HEK293 (cell line): ENCODE results near the gene INPP5B.
A peak's percentile ranks its signal among the peaks of the same experiment; 100 is the strongest.

Experiments
- CTCF ChIA-PET: fragments of 350-600 bp; formaldehyde crosslinking; extraction: SDS; loops from one replicate; lab custom pipeline; 2021; ENCODE audit warnings: antibody characterized with exemption; lab: Yijun Ruan, JAX
- POLR2A ChIA-PET: fragments of 300-600 bp; formaldehyde crosslinking; extraction: SDS; loops from one replicate; lab custom pipeline; 2020; ENCODE audit warnings: antibody characterized with exemption, inconsistent platforms; lab: Yijun Ruan, JAX
- H3K27ac ChIP-seq: fragments of 200-500 bp; sonication (Bioruptor generic); 2 replicates; pipeline ENCODE4 v1.5.1; 2014; ENCODE audit warnings: low read depth, low read length, control low read depth, inconsistent platforms; ENCODE audit errors: extremely low read depth
- H3K36me3 ChIP-seq, 2 experiments: fragments of 200-500 bp in 1 of 2; sonication (Bioruptor generic) in 1 of 2; 1 replicate in 1 of 2; 2 replicates in 1 of 2; pipeline ENCODE4 v1.5.1; 2014 to 2017; ENCODE audit warnings: inconsistent platforms in 2 of 2, low read length in 2 of 2; ENCODE audit not compliant: control insufficient read depth in 2 of 2, insufficient read depth in 1 of 2
- H3K4me1 ChIP-seq: fragments of 200-500 bp; sonication (Bioruptor generic); 2 replicates; pipeline ENCODE4 v1.5.1; 2014; ENCODE audit warnings: mild to moderate bottlenecking, low read length, inconsistent platforms; ENCODE audit not compliant: control insufficient read depth, insufficient read depth
- H3K4me3 ChIP-seq: 2 replicates; pipeline ENCODE4 v1.5.1; 2011; ENCODE audit warnings: low read depth, mild to moderate bottlenecking, control low read depth, low read length, moderate library complexity
- H3K9me3 ChIP-seq: fragments of 200-500 bp; sonication (Bioruptor generic); 2 replicates; pipeline ENCODE4 v1.5.1; 2014; ENCODE audit warnings: low read depth, low read length, inconsistent platforms; ENCODE audit not compliant: control insufficient read depth, insufficient read depth
- PRDM4 ChIP-seq: fragments of 450-650 bp; formaldehyde crosslinking; IDR thresholded peaks from 2 replicates; pipeline ENCODE4 v1.5.1; 2017; ENCODE audit warnings: missing biosample characterization, missing genetic modification characterization
- REST ChIP-seq: fragments of 450-650 bp; formaldehyde crosslinking; IDR thresholded peaks from 2 replicates; pipeline ENCODE4 v1.5.1; 2016; ENCODE audit warnings: missing biosample characterization, missing genetic modification characterization
- SCRT2 ChIP-seq: fragments of 450-650 bp; formaldehyde crosslinking; IDR thresholded peaks from 2 replicates; pipeline ENCODE4 v1.5.1; 2016; ENCODE audit warnings: missing biosample characterization, missing genetic modification characterization
- SETDB1 ChIP-seq: IDR thresholded peaks from one replicate; pipeline ENCODE4 v1.6.1; 2017; ENCODE audit warnings: mild to moderate bottlenecking, low read length, moderate library complexity, mixed read lengths; ENCODE audit not compliant: insufficient read length
- TRIM28 ChIP-seq: IDR thresholded peaks from 2 replicates; pipeline ENCODE4 v1.6.1; 2011; ENCODE audit warnings: low read length, control low read depth, borderline replicate concordance
- ZFP69B ChIP-seq: fragments of 450-650 bp; formaldehyde crosslinking; IDR thresholded peaks from 2 replicates; pipeline ENCODE4 v1.5.1; 2016; ENCODE audit warnings: missing biosample characterization, missing genetic modification characterization
- ZNF391 ChIP-seq: fragments of 450-650 bp; formaldehyde crosslinking; IDR thresholded peaks from 2 replicates; pipeline ENCODE4 v1.5.1; 2016; ENCODE audit warnings: low read depth, missing biosample characterization, missing genetic modification characterization, borderline replicate concordance
- ZNF426 ChIP-seq: fragments of 450-650 bp; formaldehyde crosslinking; IDR thresholded peaks from 2 replicates; pipeline ENCODE4 v1.5.1; 2017; ENCODE audit warnings: missing biosample characterization, missing genetic modification characterization, mild to moderate bottlenecking, inconsistent platforms, moderate library complexity
- ZNF514 ChIP-seq: fragments of 450-650 bp; formaldehyde crosslinking; IDR thresholded peaks from 2 replicates; pipeline ENCODE4 v1.5.1; 2016; ENCODE audit warnings: missing biosample characterization, missing genetic modification characterization
- ZNF558 ChIP-seq: fragments of 450-650 bp; formaldehyde crosslinking; IDR thresholded peaks from 2 replicates; pipeline ENCODE4 v1.5.1; 2016; ENCODE audit warnings: missing biosample characterization, missing genetic modification characterization
- ZNF560 ChIP-seq: fragments of 450-650 bp; formaldehyde crosslinking; IDR thresholded peaks from 2 replicates; pipeline ENCODE4 v1.5.1; 2017; ENCODE audit warnings: missing biosample characterization, missing genetic modification characterization, borderline replicate concordance
- ZNF621 ChIP-seq: fragments of 450-650 bp; formaldehyde crosslinking; IDR thresholded peaks from 2 replicates; pipeline ENCODE4 v1.5.1; 2017; ENCODE audit warnings: missing biosample characterization, missing genetic modification characterization
- ZNF624 ChIP-seq: fragments of 450-650 bp; formaldehyde crosslinking; IDR thresholded peaks from 2 replicates; pipeline ENCODE4 v1.5.1; 2017; ENCODE audit warnings: missing biosample characterization, missing genetic modification characterization
- ZNF629 ChIP-seq: fragments of 450-650 bp; formaldehyde crosslinking; IDR thresholded peaks from 2 replicates; pipeline ENCODE4 v1.5.1; 2017; ENCODE audit warnings: missing biosample characterization, missing genetic modification characterization
- ZSCAN18 ChIP-seq: fragments of 450-650 bp; formaldehyde crosslinking; IDR thresholded peaks from 2 replicates; pipeline ENCODE4 v1.5.1; 2016; ENCODE audit warnings: missing biosample characterization, missing genetic modification characterization
- TF ChIP-seq, protein P1 (sequence below): fragments of 450-650 bp; formaldehyde crosslinking; IDR thresholded peaks from 2 replicates; pipeline ENCODE4 v1.5.1; 2017; ENCODE audit warnings: missing biosample characterization, missing genetic modification characterization
- TF ChIP-seq, protein P2 (sequence below): fragments of 450-650 bp; formaldehyde crosslinking; IDR thresholded peaks from 2 replicates; pipeline ENCODE4 v1.5.1; 2016; ENCODE audit warnings: missing biosample characterization, missing genetic modification characterization
- TF ChIP-seq, protein P3 (sequence below): fragments of 450-650 bp; IDR thresholded peaks from 2 replicates; pipeline ENCODE4 v1.5.1; 2018; ENCODE audit warnings: missing biosample characterization, missing genetic modification characterization

Gene INPP5B

GRCh38 chr1:37931361-37932158, 15.3 kb downstream of the INPP5B start (continued):
- TF ChIP-seq ZSCAN18 (tag by site-specific recombination) (no peak), ZFP69B (tag by site-specific recombination) (no peak)
- TF ChIP-seq, all 188 proteins: peak for 28

DNA sequence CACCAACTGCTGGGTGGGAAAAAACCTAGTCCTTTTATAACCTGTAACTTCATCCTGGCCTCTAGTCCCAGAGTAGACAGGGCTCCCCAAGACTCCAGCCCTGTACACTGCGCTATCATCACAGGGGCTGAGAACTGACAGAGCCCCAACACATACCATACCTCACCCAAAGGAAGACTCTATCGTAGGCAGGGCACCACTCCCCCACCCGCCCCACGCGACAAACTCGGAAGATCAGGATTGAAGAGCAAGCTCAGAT, 15.8 kb downstream of the INPP5B start:
- peaks cover 5% of the 10 kb centered on the region; the same call in 1 of the 2 replicates for H3K4me1 ChIP-seq
- TF ChIP-seq SCRT2 (tag by site-specific recombination) = peak; percentile 67; the same call in 1 of the 2 replicates
- TF ChIP-seq ZNF621 (tag by site-specific recombination) = no peak
- H3K27ac ChIP-seq = peak overlapping the region; percentile 37
- H3K36me3 ChIP-seq = peaks cover 0 to 15% of the 10 kb centered on the region in 2 experiments; a peak in 1 of 3 replicates
- ChIA-PET CTCF (interaction anchor here (0.7 to 3.8 kb wide), 3 partner anchors 9 to 124 kb away, joined by 3 to 17 read pairs (median 3); partner anchors contain the start of genes C1orf122 and MTF1), POLR2A (interaction anchor here (0.9 to 2.9 kb wide), 13 partner anchors 8 to 241 kb away, joined by 3 to 16 read pairs (median 4); partner anchors contain the start of genes INPP5B, MTF1 and YRDC)
- H3K4me3 ChIP-seq = peak overlapping the region; percentile 81
- H3K9me3 ChIP-seq = no peaks in the 10 kb centered on the region

GRCh38 chr1:37930246-37931101, 16.4 kb downstream of the INPP5B start:
- CTCF ChIA-PET = interaction anchor here (0.7 to 3.8 kb wide), 3 partner anchors 9 to 123 kb away, joined by 3 to 17 read pairs (median 3); partner anchors contain the start of genes C1orf122 and MTF1

More at GRCh38 chr1:37930246-37931101, 16.4 kb downstream of the INPP5B start:
- Histone ChIP-seq H3K4me1 (peaks cover 7% of the 10 kb centered on the region), H3K9me3 (no peaks in the 10 kb centered on the region), H3K4me3 (peak overlapping the region; percentile 81), H3K27ac (no peak overlapping the region), H3K36me3 (peaks cover 0 to 14% of the 10 kb centered on the region in 2 experiments; a peak in 1 of 3 replicates)
- TF ChIP-seq ZNF514 (tag by site-specific recombination) = no peak
- no peak for TF ChIP-seq ZNF629
- no peak for TF ChIP-seq ZNF558 (tag by site-specific recombination)
- TF ChIP-seq ZNF624 (tag by site-specific recombination) = no peak
- TF ChIP-seq PRDM4 = no peak
- TF ChIP-seq, protein P1, sequence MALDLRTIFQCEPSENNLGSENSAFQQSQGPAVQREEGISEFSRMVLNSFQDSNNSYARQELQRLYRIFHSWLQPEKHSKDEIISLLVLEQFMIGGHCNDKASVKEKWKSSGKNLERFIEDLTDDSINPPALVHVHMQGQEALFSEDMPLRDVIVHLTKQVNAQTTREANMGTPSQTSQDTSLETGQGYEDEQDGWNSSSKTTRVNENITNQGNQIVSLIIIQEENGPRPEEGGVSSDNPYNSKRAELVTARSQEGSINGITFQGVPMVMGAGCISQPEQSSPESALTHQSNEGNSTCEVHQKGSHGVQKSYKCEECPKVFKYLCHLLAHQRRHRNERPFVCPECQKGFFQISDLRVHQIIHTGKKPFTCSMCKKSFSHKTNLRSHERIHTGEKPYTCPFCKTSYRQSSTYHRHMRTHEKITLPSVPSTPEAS (tag by site-specific recombination) = no peak
- TF ChIP-seq SETDB1 = no peak
- TF ChIP-seq ZNF560 = no peak
- no peak for TF ChIP-seq ZNF391
- TF ChIP-seq, protein P2, sequence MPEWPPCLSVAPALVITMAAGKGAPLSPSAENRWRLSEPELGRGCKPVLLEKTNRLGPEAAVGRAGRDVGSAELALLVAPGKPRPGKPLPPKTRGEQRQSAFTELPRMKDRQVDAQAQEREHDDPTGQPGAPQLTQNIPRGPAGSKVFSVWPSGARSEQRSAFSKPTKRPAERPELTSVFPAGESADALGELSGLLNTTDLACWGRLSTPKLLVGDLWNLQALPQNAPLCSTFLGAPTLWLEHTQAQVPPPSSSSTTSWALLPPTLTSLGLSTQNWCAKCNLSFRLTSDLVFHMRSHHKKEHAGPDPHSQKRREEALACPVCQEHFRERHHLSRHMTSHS (tag by site-specific recombination) = no peak
- no peak for TF ChIP-seq REST
- no peak for TF ChIP-seq TRIM28
- no peak for TF ChIP-seq ZNF426 (tag by site-specific recombination)
- TF ChIP-seq, protein P3, sequence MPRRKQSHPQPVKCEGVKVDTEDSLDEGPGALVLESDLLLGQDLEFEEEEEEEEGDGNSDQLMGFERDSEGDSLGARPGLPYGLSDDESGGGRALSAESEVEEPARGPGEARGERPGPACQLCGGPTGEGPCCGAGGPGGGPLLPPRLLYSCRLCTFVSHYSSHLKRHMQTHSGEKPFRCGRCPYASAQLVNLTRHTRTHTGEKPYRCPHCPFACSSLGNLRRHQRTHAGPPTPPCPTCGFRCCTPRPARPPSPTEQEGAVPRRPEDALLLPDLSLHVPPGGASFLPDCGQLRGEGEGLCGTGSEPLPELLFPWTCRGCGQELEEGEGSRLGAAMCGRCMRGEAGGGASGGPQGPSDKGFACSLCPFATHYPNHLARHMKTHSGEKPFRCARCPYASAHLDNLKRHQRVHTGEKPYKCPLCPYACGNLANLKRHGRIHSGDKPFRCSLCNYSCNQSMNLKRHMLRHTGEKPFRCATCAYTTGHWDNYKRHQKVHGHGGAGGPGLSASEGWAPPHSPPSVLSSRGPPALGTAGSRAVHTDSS = no peak
- POLR2A ChIA-PET = interaction anchor here (0.6 to 2.9 kb wide), 9 partner anchors 7 to 122 kb away, joined by 3 to 16 read pairs (median 4); partner anchors contain the start of genes INPP5B and YRDC
